ENCODE results near the gene GATA6. TPM values are rescaled to one million over a fixed set of nuclear protein-coding genes. Genes with fewer than 3 reads are reported as not detected.

Gene GATA6
- total and polyA plus RNA-seq, 10 of the 15 experiments (the other 5 are each of a cell fraction or from before 2014, with no cell fraction given): 0.04 to 0.05 TPM; not detected in 8

DNA sequence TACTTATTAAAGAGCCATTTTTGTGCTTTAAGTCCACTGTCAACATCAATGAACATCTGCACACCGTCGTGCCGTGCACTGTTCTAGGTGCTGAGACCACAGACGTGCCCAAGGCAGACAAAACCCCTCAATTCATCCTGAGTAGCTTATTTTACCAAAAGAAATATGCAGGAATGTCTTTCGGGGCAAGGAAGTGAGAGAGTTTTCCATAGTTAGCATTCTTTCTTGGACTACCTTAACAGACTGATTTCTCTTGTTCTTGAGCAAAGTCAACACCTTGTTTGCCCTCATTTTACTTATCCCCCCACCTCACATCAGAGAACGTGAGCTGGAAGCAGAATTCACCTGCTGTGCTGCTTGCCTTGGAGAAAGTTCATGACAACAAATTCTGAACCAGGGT, 69.3 kb downstream of the GATA6 start:
- ChIA-PET POLR2A (no interaction called here), CTCF (no interaction called here), RAD21 (ENCODE audit: unreplicated experiment) (no interaction called here), SMC1A (ENCODE audit: uncharacterized antibody, unreplicated experiment) (no interaction called here)
- Histone ChIP-seq H3K9me3 (replicated peaks; ENCODE audit: control insufficient read depth, insufficient read depth, low read length) (no peaks in the 10 kb centered on the region), H4K20me1 (ENCODE audit: control insufficient read depth, insufficient read depth) (no peaks in the 10 kb centered on the region), H3K27me3 (replicated peaks in 1 of 2; ENCODE audit: control insufficient read depth in 2 of 2, insufficient read depth in 2 of 2, low read length in 1 of 2) (no peaks in the 10 kb centered on the region), H3K79me2 (ENCODE audit: control insufficient read depth, insufficient read depth, low read length) (no peaks in the 10 kb centered on the region), H3K9ac (ENCODE audit: control insufficient read depth, insufficient read depth, low read length) (no peak overlapping the region), H2AFZ (ENCODE audit: control insufficient read depth, low read depth, low read length) (no peak overlapping the region), H3K27ac (ENCODE audit: control insufficient read depth, insufficient read depth) (no peak overlapping the region), H3K4me3 (no peak overlapping the region), H3K4me1 (ENCODE audit: control insufficient read depth, insufficient read depth, low read length) (no peaks in the 10 kb centered on the region), H3K4me2 (ENCODE audit: control insufficient read depth, insufficient read depth) (no peak overlapping the region), H3K36me3 (ENCODE audit: control insufficient read depth in 2 of 2, insufficient read depth in 2 of 2, low read length in 1 of 2) (no peaks in the 10 kb centered on the region)
- ATAC-seq (no peak), FAIRE-seq (no peak), DNase-seq (ENCODE audit: low read depth, low spot score) (no peak)
- intact Hi-C loops (cut with micrococcal nuclease; ENCODE audit: unreplicated experiment) (no loop called here), in situ Hi-C loops (cut with MboI) (no loop called here)
- no peak for TF ChIP-seq LARP7 (IDR thresholded peaks at IDR 0.05)
- TF ChIP-seq, protein P1, sequence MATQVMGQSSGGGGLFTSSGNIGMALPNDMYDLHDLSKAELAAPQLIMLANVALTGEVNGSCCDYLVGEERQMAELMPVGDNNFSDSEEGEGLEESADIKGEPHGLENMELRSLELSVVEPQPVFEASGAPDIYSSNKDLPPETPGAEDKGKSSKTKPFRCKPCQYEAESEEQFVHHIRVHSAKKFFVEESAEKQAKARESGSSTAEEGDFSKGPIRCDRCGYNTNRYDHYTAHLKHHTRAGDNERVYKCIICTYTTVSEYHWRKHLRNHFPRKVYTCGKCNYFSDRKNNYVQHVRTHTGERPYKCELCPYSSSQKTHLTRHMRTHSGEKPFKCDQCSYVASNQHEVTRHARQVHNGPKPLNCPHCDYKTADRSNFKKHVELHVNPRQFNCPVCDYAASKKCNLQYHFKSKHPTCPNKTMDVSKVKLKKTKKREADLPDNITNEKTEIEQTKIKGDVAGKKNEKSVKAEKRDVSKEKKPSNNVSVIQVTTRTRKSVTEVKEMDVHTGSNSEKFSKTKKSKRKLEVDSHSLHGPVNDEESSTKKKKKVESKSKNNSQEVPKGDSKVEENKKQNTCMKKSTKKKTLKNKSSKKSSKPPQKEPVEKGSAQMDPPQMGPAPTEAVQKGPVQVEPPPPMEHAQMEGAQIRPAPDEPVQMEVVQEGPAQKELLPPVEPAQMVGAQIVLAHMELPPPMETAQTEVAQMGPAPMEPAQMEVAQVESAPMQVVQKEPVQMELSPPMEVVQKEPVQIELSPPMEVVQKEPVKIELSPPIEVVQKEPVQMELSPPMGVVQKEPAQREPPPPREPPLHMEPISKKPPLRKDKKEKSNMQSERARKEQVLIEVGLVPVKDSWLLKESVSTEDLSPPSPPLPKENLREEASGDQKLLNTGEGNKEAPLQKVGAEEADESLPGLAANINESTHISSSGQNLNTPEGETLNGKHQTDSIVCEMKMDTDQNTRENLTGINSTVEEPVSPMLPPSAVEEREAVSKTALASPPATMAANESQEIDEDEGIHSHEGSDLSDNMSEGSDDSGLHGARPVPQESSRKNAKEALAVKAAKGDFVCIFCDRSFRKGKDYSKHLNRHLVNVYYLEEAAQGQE (IDR thresholded peaks at IDR 0.05; ENCODE audit: low read depth, low read length): no peak
- TF ChIP-seq NFXL1 (IDR thresholded peaks at IDR 0.05; ENCODE audit: borderline replicate concordance): no peak
- TF ChIP-seq BCL11A (IDR thresholded peaks at IDR 0.05; ENCODE audit: low read depth, low read length): no peak
- no peak for TF ChIP-seq NFYB (IDR thresholded peaks at IDR 0.05; ENCODE audit: insufficient read depth, low read depth, low read length)
- BruUV-seq (replicated peaks): no TSS peak
- 26% methylated on average over 6 of the region's 6 CpGs for WGBS (ENCODE audit: insufficient coverage, insufficient replicate concordance, low lambda C conversion rate, missing lambda C conversion rate)

Measured in GM12878 (cell line).